LNCaP clone FGC (cell line): Measurements from ENCODE around the gene MED10.

ENCODE experiments used
- DNase-seq: peaks from one replicate; pipeline ENCODE4 v3.0.0-alpha.2; 2011; ENCODE audit warnings: low read depth
- H3K4me3 ChIP-seq: 2 replicates; pipeline ENCODE4 v1.5.1; 2011; ENCODE audit warnings: mild to moderate bottlenecking, low read depth, low read length, control low read depth
- CTCF ChIP-seq: IDR thresholded peaks from 2 replicates; pipeline ENCODE4 v1.5.1; 2012; ENCODE audit warnings: mild to moderate bottlenecking; ENCODE audit not compliant: control insufficient read depth, insufficient read depth; ENCODE audit errors: extremely low read depth

The MED10 gene

GRCh38 chr5:6377582-6377904 lies 804 bp downstream of the MED10 start:
- TF ChIP-seq CTCF, result no peak
- peak overlapping the region; percentile 95 for H3K4me3 ChIP-seq
- no peak for DNase-seq

- peak overlapping the region; percentile 95 for H3K4me3 ChIP-seq
- TF ChIP-seq CTCF, result no peak
- no peak for DNase-seq
These were observed 1.3 kb downstream of the MED10 start for GRCh38 chr5:6376974-6377520.

GRCh38 chr5:6373081-6373846 lies 5.1 kb downstream of the MED10 start:
- TF ChIP-seq CTCF, result no peak
- no peak for DNase-seq
- H3K4me3 ChIP-seq, result no peak overlapping the region

GRCh38 chr5:6372251-6373080 lies 5.9 kb downstream of the MED10 start:
- DNase-seq, result no peak
- no peak for TF ChIP-seq CTCF
- H3K4me3 ChIP-seq, result no peak overlapping the region

- no peak for TF ChIP-seq CTCF
- no peak overlapping the region for H3K4me3 ChIP-seq
- no peak for DNase-seq
These were observed 7.1 kb downstream of the MED10 start for GRCh38 chr5:6371079-6371810.

GRCh38 chr5:6370580-6370979 lies 7.8 kb downstream of the MED10 start:
- TF ChIP-seq CTCF, result no peak
- no peak overlapping the region for H3K4me3 ChIP-seq
- no peak for DNase-seq
